CD4-positive, alpha-beta T cell (primary cell): ENCODE results near the gene ADK. TPM values are rescaled to one million over a fixed set of nuclear protein-coding genes. Genes with fewer than 3 reads are reported as not detected.

Source experiments
- ATAC-seq: fragments of 200-7000 bp; cut with Tn5 transposase; one replicate; pipeline ENCODE4 v1.10.0; 2022; ENCODE audit warnings: mild to moderate bottlenecking; ENCODE audit not compliant: poor library complexity
- CTCF ChIA-PET: fragments of 350-600 bp; sonication (Branson Sonifier 250); formaldehyde crosslinking; loops from one replicate; lab custom pipeline; 2021; ENCODE audit warnings: antibody characterized with exemption, inconsistent platforms; lab: Charles Lee
- POLR2A ChIA-PET: fragments of 350-600 bp; sonication (Branson Sonifier 250); formaldehyde crosslinking; loops from one replicate; lab custom pipeline; 2021; ENCODE audit warnings: antibody characterized with exemption, inconsistent platforms; lab: Charles Lee
- DNase-seq, 14 experiments: peaks; one replicate each; pipeline ENCODE4 v3.0.0-alpha.2; 2013 to 2020; ENCODE audit warnings: mixed read lengths in 2 of 14
- H3K27ac ChIP-seq, 2 donors: one replicate each; pipeline versions ENCODE4 v1.5.1 to v1.7.0; 2013; ENCODE audit warnings: low read length in 2 of 2, low read depth in 1 of 2, mild to moderate bottlenecking in 1 of 2
- H3K27me3 ChIP-seq, 2 experiments: 1 replicate in 1 of 2; 2 replicates in 1 of 2; pipeline versions ENCODE4 v1.6.1 to v1.7.0; 2013; ENCODE audit warnings: low read length in 2 of 2, control low read depth in 1 of 2, mild to moderate bottlenecking in 1 of 2, moderate library complexity in 1 of 2; ENCODE audit not compliant: insufficient read depth in 2 of 2, control insufficient read depth in 1 of 2
- H3K36me3 ChIP-seq: one replicate; pipeline ENCODE4 v1.6.1; 2013; ENCODE audit warnings: low read length, control low read depth; ENCODE audit not compliant: insufficient read depth
- H3K4me1 ChIP-seq: one replicate; pipeline ENCODE4 v1.6.1; 2013; ENCODE audit warnings: low read length, control low read depth; ENCODE audit not compliant: insufficient read depth
- H3K4me3 ChIP-seq: one replicate; pipeline ENCODE4 v1.5.1; 2013; ENCODE audit warnings: mild to moderate bottlenecking, low read length, moderate library complexity
- H3K9me3 ChIP-seq, 2 experiments: 1 replicate in 1 of 2; 2 replicates in 1 of 2; pipeline versions ENCODE4 v1.6.1 to v1.7.0; 2013; ENCODE audit warnings: low read length in 2 of 2, mild to moderate bottlenecking in 2 of 2, control low read depth in 1 of 2, moderate library complexity in 1 of 2; ENCODE audit not compliant: control insufficient read depth in 1 of 2, insufficient read depth in 1 of 2
- H3K27ac Mint-ChIP-seq: one replicate; pipeline ENCODE4 v1.8.0; 2020; ENCODE audit warnings: mixed read lengths
- H3K27me3 Mint-ChIP-seq: one replicate; pipeline ENCODE4 v1.8.0; 2021; ENCODE audit warnings: mixed read lengths
- H3K36me3 Mint-ChIP-seq: one replicate; pipeline ENCODE4 v1.8.0; 2021; ENCODE audit warnings: low read depth, mixed read lengths
- H3K4me1 Mint-ChIP-seq: one replicate; pipeline ENCODE4 v1.8.0; 2021; ENCODE audit warnings: low read depth, mixed read lengths
- H3K4me3 Mint-ChIP-seq: one replicate; pipeline ENCODE4 v1.8.0; 2020; ENCODE audit warnings: mild to moderate bottlenecking, mixed read lengths
- H3K9me3 Mint-ChIP-seq: one replicate; pipeline ENCODE4 v1.8.0; 2020; ENCODE audit warnings: mixed read lengths
- CTCF ChIP-seq: fragments of 200-600 bp; IDR thresholded peaks from one replicate; pipeline ENCODE4 v1.8.0; 2022; ENCODE audit warnings: antibody characterized with exemption, mild to moderate bottlenecking
- intact Hi-C, 2 experiments: fragments of 100-400 bp; cut with DNase I in 1 of 2; cut with micrococcal nuclease in 1 of 2; formaldehyde crosslinking; loops; one replicate each; pipeline versions ENCODE4 v1.15.1 to v1.9.0; 2023 to 2025; cut with DNase I, micrococcal nuclease
- total RNA-seq, 174 experiments: library from RNA in 2 of 174; stranded (reverse) in 2 of 174; gene quantifications; one replicate each; pipeline ENCODE4 v1.2.3 and lab custom pipeline; 2021 to 2026

Gene ADK
- total RNA-seq, 2 experiments from 2014 or later = 15.3 to 17.6 TPM

- ChIA-PET POLR2A (interaction anchor here (0.6 kb wide), 1 partner anchor 32 kb away, joined by 3 read pairs; no protein-coding TSS in a partner anchor), CTCF (interaction anchor here (1.4 kb wide), 1 partner anchor 19 kb away, joined by 3 read pairs; no protein-coding TSS in a partner anchor)
- Histone ChIP-seq H3K9me3 (no peaks in the 10 kb centered on the region), H3K4me1 (peaks cover 19% of the 10 kb centered on the region), H3K27ac (no peak overlapping the region), H3K36me3 (no peaks in the 10 kb centered on the region), H3K27me3 (no peaks in the 10 kb centered on the region), H3K4me3 (no peak overlapping the region)
- Mint-ChIP-seq H3K27me3 (no peaks in the 10 kb centered on the region), H3K4me1 (peaks cover 46% of the 10 kb centered on the region), H3K9me3 (no peaks in the 10 kb centered on the region), H3K27ac (peak overlapping the region; percentile 8), H3K36me3 (no peaks in the 10 kb centered on the region), H3K4me3 (no peak overlapping the region)
- no peak for TF ChIP-seq CTCF
- no peak for ATAC-seq
- no peak for DNase-seq
- intact Hi-C loops = loop anchor here in 1 of 2 experiments (1.0 kb wide), 2 partner anchors 19 to 44 kb away; partner anchors contain the start of gene ADK
Measured at GRCh38 chr10:74194999-74195398, 44.0 kb downstream of the ADK start.

- H3K9me3 Mint-ChIP-seq = no peaks in the 10 kb centered on the region
- TF ChIP-seq CTCF = no peak
- ATAC-seq = no peak
Measured at GRCh38 chr10:74199315-74199714, 48.3 kb downstream of the ADK start.

GRCh38 chr10:74202356-74202755, 51.3 kb downstream of the ADK start:
- no peaks in the 10 kb centered on the region for H3K27me3 Mint-ChIP-seq
- ATAC-seq (no peak), DNase-seq (no peak)
- ChIA-PET POLR2A (interaction anchor here (0.6 to 1.0 kb wide), 2 partner anchors 12 to 51 kb away, joined by 3 read pairs; partner anchors contain the start of gene ADK), CTCF (no interaction called here)
- TF ChIP-seq CTCF = no peak
- Histone ChIP-seq H3K27ac (no peak overlapping the region), H3K36me3 (peaks cover 19% of the 10 kb centered on the region), H3K9me3 (no peaks in the 10 kb centered on the region), H3K27me3 (no peaks in the 10 kb centered on the region), H3K4me1 (no peaks in the 10 kb centered on the region), H3K4me3 (no peak overlapping the region)
- peaks cover 42% of the 10 kb centered on the region for H3K36me3 Mint-ChIP-seq
- H3K27ac Mint-ChIP-seq = no peak overlapping the region
- peaks cover 8% of the 10 kb centered on the region for H3K4me1 Mint-ChIP-seq
- H3K4me3 Mint-ChIP-seq = no peak overlapping the region
- no peaks in the 10 kb centered on the region for H3K9me3 Mint-ChIP-seq
- intact Hi-C loops = no loop called here

More at GRCh38 chr10:74199315-74199714, 48.3 kb downstream of the ADK start:
- Histone ChIP-seq H3K4me3 (no peak overlapping the region), H3K4me1 (no peaks in the 10 kb centered on the region), H3K27me3 (no peaks in the 10 kb centered on the region), H3K9me3 (no peaks in the 10 kb centered on the region), H3K36me3 (peaks cover 19% of the 10 kb centered on the region), H3K27ac (no peak overlapping the region)
- no peak for DNase-seq
- Mint-ChIP-seq H3K4me1 (peaks cover 17% of the 10 kb centered on the region), H3K36me3 (peaks cover 20% of the 10 kb centered on the region), H3K27ac (no peak overlapping the region), H3K4me3 (no peak overlapping the region), H3K27me3 (no peaks in the 10 kb centered on the region)
- ChIA-PET CTCF (interaction anchor here (0.6 kb wide), 2 partner anchors 15 to 453 kb away, joined by 3 read pairs; no protein-coding TSS in a partner anchor), POLR2A (no interaction called here)
- intact Hi-C loops = no loop called here
